T-helper 2 cell treated with Interferon-gamma antibody and Interleukin-4, amounts not matched to agents 5 μg/mL and 100 μg/mL, for 36 hours (primary cell): ENCODE measurements around the gene ZFTA.

ENCODE experiments used
- DNase-seq: peaks from one replicate; pipeline ENCODE4 v3.0.0; 2021; ENCODE audit warnings: low spot score
- H3K27ac Mint-ChIP-seq: one replicate; pipeline ENCODE4 v1.8.0; 2021; ENCODE audit warnings: mild to moderate bottlenecking, mixed read lengths
- H3K27me3 Mint-ChIP-seq: one replicate; pipeline ENCODE4 v1.8.0; 2021; ENCODE audit warnings: low read depth, mixed read lengths
- H3K36me3 Mint-ChIP-seq: one replicate; pipeline ENCODE4 v1.8.0; 2021; ENCODE audit warnings: low read depth, mixed read lengths
- H3K4me1 Mint-ChIP-seq: one replicate; pipeline ENCODE4 v1.8.0; 2021; ENCODE audit warnings: low read depth, mixed read lengths
- H3K4me3 Mint-ChIP-seq: one replicate; pipeline ENCODE4 v1.8.0; 2022; ENCODE audit warnings: mild to moderate bottlenecking, moderate library complexity, mixed read lengths
- H3K9me3 Mint-ChIP-seq: one replicate; pipeline ENCODE4 v1.8.0; 2021; ENCODE audit warnings: mixed read lengths

Gene ZFTA

GRCh38 chr11:63749624-63750023 lies 19.0 kb downstream of the ZFTA start:
- H3K27me3 Mint-ChIP-seq = no peaks in the 10 kb centered on the region
- no peaks in the 10 kb centered on the region for H3K9me3 Mint-ChIP-seq
- peaks cover 2% of the 10 kb centered on the region for H3K4me1 Mint-ChIP-seq
- H3K27ac Mint-ChIP-seq = no peak overlapping the region
- H3K36me3 Mint-ChIP-seq = peaks cover 15% of the 10 kb centered on the region
- H3K4me3 Mint-ChIP-seq = no peak overlapping the region
- DNase-seq = no peak

GRCh38 chr11:63747011-63747410 lies 21.6 kb downstream of the ZFTA start:
- Mint-ChIP-seq H3K36me3 (peaks cover 8% of the 10 kb centered on the region), H3K27ac (no peak overlapping the region), H3K27me3 (no peaks in the 10 kb centered on the region), H3K4me1 (peaks cover 2% of the 10 kb centered on the region), H3K4me3 (no peak overlapping the region), H3K9me3 (no peaks in the 10 kb centered on the region)
- no peak for DNase-seq

GRCh38 chr11:63745304-63746170 lies 23.0 kb downstream of the ZFTA start:
- Mint-ChIP-seq H3K36me3 (no peaks in the 10 kb centered on the region), H3K4me3 (no peak overlapping the region), H3K4me1 (peaks cover 2% of the 10 kb centered on the region), H3K27me3 (no peaks in the 10 kb centered on the region), H3K9me3 (no peaks in the 10 kb centered on the region), H3K27ac (no peak overlapping the region)
- no peak for DNase-seq

- H3K27me3 Mint-ChIP-seq = no peaks in the 10 kb centered on the region
- H3K27ac Mint-ChIP-seq = no peak overlapping the region
- H3K36me3 Mint-ChIP-seq = peaks cover 2% of the 10 kb centered on the region
- DNase-seq = peak; percentile 12
- H3K9me3 Mint-ChIP-seq = no peaks in the 10 kb centered on the region
- H3K4me1 Mint-ChIP-seq = peaks cover 2% of the 10 kb centered on the region
- H3K4me3 Mint-ChIP-seq = no peak overlapping the region
These were observed 29.7 kb downstream of the ZFTA start for GRCh38 chr11:63738720-63739360.

- no peak overlapping the region for H3K27ac Mint-ChIP-seq
These were observed 30.9 kb downstream of the ZFTA start for GRCh38 chr11:63737718-63738117.

GRCh38 chr11:63736864-63737263 lies 31.7 kb downstream of the ZFTA start:
- Mint-ChIP-seq H3K4me1 (peaks cover 2% of the 10 kb centered on the region), H3K27ac (no peak overlapping the region), H3K27me3 (no peaks in the 10 kb centered on the region), H3K36me3 (peaks cover 3% of the 10 kb centered on the region), H3K4me3 (no peak overlapping the region), H3K9me3 (no peaks in the 10 kb centered on the region)
- DNase-seq = no peak

More at GRCh38 chr11:63737718-63738117, 30.9 kb downstream of the ZFTA start:
- Mint-ChIP-seq H3K4me1 (peaks cover 2% of the 10 kb centered on the region), H3K9me3 (no peaks in the 10 kb centered on the region), H3K36me3 (peaks cover 3% of the 10 kb centered on the region), H3K27me3 (no peaks in the 10 kb centered on the region), H3K4me3 (no peak overlapping the region)
- no peak for DNase-seq

- Mint-ChIP-seq H3K27me3 (no peaks in the 10 kb centered on the region), H3K36me3 (peaks cover 1% of the 10 kb centered on the region), H3K27ac (no peak overlapping the region), H3K4me3 (no peak overlapping the region), H3K4me1 (no peaks in the 10 kb centered on the region), H3K9me3 (no peaks in the 10 kb centered on the region)
- no peak for DNase-seq
These were observed 39.2 kb downstream of the ZFTA start for GRCh38 chr11:63729326-63729725.

- DNase-seq = no peak
- Mint-ChIP-seq H3K27ac (no peak overlapping the region), H3K4me3 (no peak overlapping the region), H3K27me3 (no peaks in the 10 kb centered on the region), H3K4me1 (no peaks in the 10 kb centered on the region), H3K36me3 (peaks cover 6% of the 10 kb centered on the region), H3K9me3 (no peaks in the 10 kb centered on the region)
These were observed 48.0 kb downstream of the ZFTA start for GRCh38 chr11:63720611-63721010.

- Mint-ChIP-seq H3K36me3 (peaks cover 6% of the 10 kb centered on the region), H3K27ac (no peak overlapping the region), H3K4me1 (no peaks in the 10 kb centered on the region), H3K4me3 (no peak overlapping the region), H3K27me3 (no peaks in the 10 kb centered on the region), H3K9me3 (no peaks in the 10 kb centered on the region)
- DNase-seq = no peak
These were observed 48.6 kb downstream of the ZFTA start for GRCh38 chr11:63719987-63720386.

GRCh38 chr11:63719001-63719400 lies 49.6 kb downstream of the ZFTA start:
- Mint-ChIP-seq H3K9me3 (no peaks in the 10 kb centered on the region), H3K4me1 (no peaks in the 10 kb centered on the region), H3K36me3 (peaks cover 6% of the 10 kb centered on the region), H3K4me3 (no peak overlapping the region), H3K27ac (no peak overlapping the region), H3K27me3 (no peaks in the 10 kb centered on the region)
- no peak for DNase-seq
